HL-60 (cell line): Measurements from ENCODE around the gene PRSS27.

Source experiments
- DNase-seq, 2 experiments: peaks; one replicate each; pipeline ENCODE4 v3.0.0-alpha.2; 2010 to 2020; ENCODE audit warnings: low read depth in 1 of 2, low spot score in 1 of 2
- H3K27ac ChIP-seq: fragments of 250-450 bp; sonication (Bioruptor Pico); replicated peaks from 2 replicates; pipeline ENCODE4 v1.5.1; 2020; ENCODE audit warnings: mild to moderate bottlenecking, moderate library complexity
- H3K27me3 ChIP-seq: fragments of 250-450 bp; sonication (Bioruptor Pico); 2 replicates; pipeline ENCODE4 v1.5.1; 2021; ENCODE audit warnings: mild to moderate bottlenecking, moderate library complexity; ENCODE audit not compliant: insufficient read depth, poor library complexity, severe bottlenecking
- H3K4me3 ChIP-seq: replicated peaks from 2 replicates; pipeline ENCODE4 v1.5.1; 2011; ENCODE audit warnings: mild to moderate bottlenecking, control low read depth, low read length; ENCODE audit not compliant: insufficient read depth
- GABPA ChIP-seq: IDR thresholded peaks from 2 replicates; pipeline ENCODE4 v1.6.1; 2012; ENCODE audit warnings: low read depth
- POLR2AphosphoS5 ChIP-seq: IDR thresholded peaks from 2 replicates; pipeline ENCODE4 v1.6.1; 2012; ENCODE audit warnings: low read depth
- SPI1 ChIP-seq: IDR thresholded peaks from 2 replicates; pipeline ENCODE4 v1.6.1; 2012; ENCODE audit warnings: low read depth, mild to moderate bottlenecking, borderline replicate concordance
- TF ChIP-seq, protein P1 (sequence below): IDR thresholded peaks from 2 replicates; pipeline ENCODE4 v1.6.1; 2012; ENCODE audit warnings: low read depth; ENCODE audit not compliant: insufficient replicate concordance
- TF ChIP-seq, protein P2 (sequence below): IDR thresholded peaks from one replicate; pipeline ENCODE4 v1.5.1; 2011; ENCODE audit warnings: low read length, control low read depth, inconsistent platforms; ENCODE audit not compliant: insufficient read depth

PRSS27 gene

DNA sequence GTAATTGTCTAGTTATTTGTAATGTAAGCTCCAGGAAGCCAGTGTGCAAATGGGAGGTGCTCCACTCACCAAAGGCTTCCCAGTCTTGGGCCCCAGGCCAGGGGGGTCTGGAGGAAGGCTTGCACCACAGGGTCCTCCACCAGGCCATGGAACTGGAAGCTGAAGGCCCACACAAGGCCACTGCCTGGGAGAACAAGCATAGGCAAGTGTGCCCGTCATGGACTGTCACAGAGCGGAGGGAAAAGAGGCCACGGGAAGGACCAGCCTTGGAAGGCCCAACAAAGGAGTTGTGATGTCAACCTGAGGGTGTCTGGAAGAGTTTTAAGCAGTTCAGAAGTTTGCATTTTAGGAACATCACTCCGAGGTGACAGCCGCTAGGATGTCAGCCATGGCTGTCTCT, 29.5 kb upstream of the PRSS27 start:
- TF ChIP-seq, protein P1, sequence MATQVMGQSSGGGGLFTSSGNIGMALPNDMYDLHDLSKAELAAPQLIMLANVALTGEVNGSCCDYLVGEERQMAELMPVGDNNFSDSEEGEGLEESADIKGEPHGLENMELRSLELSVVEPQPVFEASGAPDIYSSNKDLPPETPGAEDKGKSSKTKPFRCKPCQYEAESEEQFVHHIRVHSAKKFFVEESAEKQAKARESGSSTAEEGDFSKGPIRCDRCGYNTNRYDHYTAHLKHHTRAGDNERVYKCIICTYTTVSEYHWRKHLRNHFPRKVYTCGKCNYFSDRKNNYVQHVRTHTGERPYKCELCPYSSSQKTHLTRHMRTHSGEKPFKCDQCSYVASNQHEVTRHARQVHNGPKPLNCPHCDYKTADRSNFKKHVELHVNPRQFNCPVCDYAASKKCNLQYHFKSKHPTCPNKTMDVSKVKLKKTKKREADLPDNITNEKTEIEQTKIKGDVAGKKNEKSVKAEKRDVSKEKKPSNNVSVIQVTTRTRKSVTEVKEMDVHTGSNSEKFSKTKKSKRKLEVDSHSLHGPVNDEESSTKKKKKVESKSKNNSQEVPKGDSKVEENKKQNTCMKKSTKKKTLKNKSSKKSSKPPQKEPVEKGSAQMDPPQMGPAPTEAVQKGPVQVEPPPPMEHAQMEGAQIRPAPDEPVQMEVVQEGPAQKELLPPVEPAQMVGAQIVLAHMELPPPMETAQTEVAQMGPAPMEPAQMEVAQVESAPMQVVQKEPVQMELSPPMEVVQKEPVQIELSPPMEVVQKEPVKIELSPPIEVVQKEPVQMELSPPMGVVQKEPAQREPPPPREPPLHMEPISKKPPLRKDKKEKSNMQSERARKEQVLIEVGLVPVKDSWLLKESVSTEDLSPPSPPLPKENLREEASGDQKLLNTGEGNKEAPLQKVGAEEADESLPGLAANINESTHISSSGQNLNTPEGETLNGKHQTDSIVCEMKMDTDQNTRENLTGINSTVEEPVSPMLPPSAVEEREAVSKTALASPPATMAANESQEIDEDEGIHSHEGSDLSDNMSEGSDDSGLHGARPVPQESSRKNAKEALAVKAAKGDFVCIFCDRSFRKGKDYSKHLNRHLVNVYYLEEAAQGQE: no peak
- TF ChIP-seq SPI1 (no peak), GABPA (no peak), POLR2AphosphoS5 (no peak)
- TF ChIP-seq, protein P2, sequence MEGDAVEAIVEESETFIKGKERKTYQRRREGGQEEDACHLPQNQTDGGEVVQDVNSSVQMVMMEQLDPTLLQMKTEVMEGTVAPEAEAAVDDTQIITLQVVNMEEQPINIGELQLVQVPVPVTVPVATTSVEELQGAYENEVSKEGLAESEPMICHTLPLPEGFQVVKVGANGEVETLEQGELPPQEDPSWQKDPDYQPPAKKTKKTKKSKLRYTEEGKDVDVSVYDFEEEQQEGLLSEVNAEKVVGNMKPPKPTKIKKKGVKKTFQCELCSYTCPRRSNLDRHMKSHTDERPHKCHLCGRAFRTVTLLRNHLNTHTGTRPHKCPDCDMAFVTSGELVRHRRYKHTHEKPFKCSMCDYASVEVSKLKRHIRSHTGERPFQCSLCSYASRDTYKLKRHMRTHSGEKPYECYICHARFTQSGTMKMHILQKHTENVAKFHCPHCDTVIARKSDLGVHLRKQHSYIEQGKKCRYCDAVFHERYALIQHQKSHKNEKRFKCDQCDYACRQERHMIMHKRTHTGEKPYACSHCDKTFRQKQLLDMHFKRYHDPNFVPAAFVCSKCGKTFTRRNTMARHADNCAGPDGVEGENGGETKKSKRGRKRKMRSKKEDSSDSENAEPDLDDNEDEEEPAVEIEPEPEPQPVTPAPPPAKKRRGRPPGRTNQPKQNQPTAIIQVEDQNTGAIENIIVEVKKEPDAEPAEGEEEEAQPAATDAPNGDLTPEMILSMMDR: no peak
- H3K4me3 ChIP-seq: no peak overlapping the region
- no peaks in the 10 kb centered on the region for H3K27me3 ChIP-seq
- no peak overlapping the region for H3K27ac ChIP-seq
- no peak for DNase-seq

DNA sequence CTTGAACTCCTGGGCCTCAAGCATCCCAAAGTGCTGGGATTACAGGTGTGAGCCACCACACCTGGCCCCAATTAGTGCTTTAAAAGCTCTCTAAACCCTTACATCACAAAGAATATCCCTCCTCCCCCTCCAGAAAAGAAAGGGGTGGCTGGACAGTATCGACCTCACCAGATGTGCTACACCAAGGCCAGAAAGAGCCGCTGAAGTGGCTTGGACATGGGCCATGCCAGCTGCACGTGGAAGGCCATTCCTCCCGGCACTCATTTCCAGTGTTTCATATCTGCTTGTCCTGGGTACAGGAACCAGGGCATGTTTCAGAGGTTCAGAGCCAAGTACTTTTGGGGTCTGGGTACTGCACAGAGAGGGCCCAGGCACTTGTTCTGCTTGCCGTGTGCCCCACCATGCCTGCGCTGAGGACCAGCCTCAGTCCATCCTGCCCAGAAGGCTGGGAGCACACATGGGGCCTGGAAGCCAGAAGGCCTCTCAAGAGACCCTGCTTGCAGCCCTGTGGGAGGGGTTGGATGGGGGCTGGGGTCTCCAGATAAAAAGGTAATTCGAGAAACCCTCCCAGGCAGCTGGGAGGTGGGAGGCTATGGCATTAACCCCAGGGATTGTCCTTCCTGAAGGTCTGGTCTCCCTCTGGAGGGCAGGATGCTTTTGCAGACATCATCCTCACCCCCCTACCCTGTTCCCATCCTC, 28.9 kb upstream of the PRSS27 start:
- Histone ChIP-seq H3K4me3 (no peak overlapping the region), H3K27ac (no peak overlapping the region), H3K27me3 (no peaks in the 10 kb centered on the region)
- DNase-seq: no peak
- TF ChIP-seq POLR2AphosphoS5: no peak
- TF ChIP-seq, protein P1: no peak
- TF ChIP-seq SPI1: no peak
- TF ChIP-seq GABPA: no peak
- TF ChIP-seq, protein P2: no peak

DNA sequence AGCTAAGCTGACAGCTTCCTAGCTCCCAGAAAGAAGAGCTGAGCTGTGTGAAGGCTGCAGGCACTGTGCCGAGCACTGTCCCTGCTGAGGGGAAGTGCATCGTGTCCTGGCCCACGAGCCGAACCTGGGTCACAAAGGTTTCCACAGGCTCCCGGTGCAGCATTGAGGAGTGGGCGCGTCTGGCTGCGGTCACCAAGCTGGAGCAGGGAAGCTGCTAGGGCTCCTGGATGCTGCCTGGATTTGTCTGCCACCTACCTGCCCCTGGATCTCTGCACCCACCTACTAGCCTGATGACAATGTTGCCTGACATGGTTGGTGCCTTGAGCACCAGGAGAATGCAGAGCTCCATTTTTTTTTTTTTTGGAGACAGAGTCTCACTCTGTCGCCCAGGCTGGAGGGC, 25.9 kb upstream of the PRSS27 start:
- no peak overlapping the region for H3K4me3 ChIP-seq
- DNase-seq: no peak
- no peak for TF ChIP-seq POLR2AphosphoS5
- TF ChIP-seq SPI1: no peak
- TF ChIP-seq, protein P1: no peak
- TF ChIP-seq, protein P2: no peak
- TF ChIP-seq GABPA: no peak
- H3K27me3 ChIP-seq: no peaks in the 10 kb centered on the region
- no peak overlapping the region for H3K27ac ChIP-seq
